K562 (cell line): Measurements from ENCODE around the gene PTP4A2. TPM values are rescaled to one million over a fixed set of nuclear protein-coding genes. Genes with fewer than 3 reads are reported as not detected.
A peak's percentile ranks its signal among the peaks of the same experiment; 100 is the strongest.

Source experiments
- CHD2 ChIP-seq: IDR thresholded peaks from 2 replicates; pipeline ENCODE4 v1.6.1; 2011; ENCODE audit warnings: low read depth, low read length
- DDX20 ChIP-seq: fragments of 450-650 bp; IDR thresholded peaks from 2 replicates; pipeline ENCODE4 v1.6.1; 2016; ENCODE audit warnings: missing genetic modification characterization, low read depth, mild to moderate bottlenecking, missing compliant biosample characterization, moderate library complexity
- EHMT2 ChIP-seq: fragments of 450-650 bp; IDR thresholded peaks from 2 replicates; pipeline ENCODE4 v1.6.1; 2018; ENCODE audit warnings: antibody characterized with exemption
- GTF2A2 ChIP-seq: IDR thresholded peaks from 2 replicates; pipeline ENCODE4 v1.6.1; 2016; ENCODE audit warnings: mild to moderate bottlenecking, missing genetic modification characterization, missing compliant biosample characterization
- HIVEP1 ChIP-seq: fragments of 250-450 bp; sonication (Bioruptor Pico); IDR thresholded peaks from 2 replicates; pipeline ENCODE4 v1.4.0; 2020; ENCODE audit warnings: mild to moderate bottlenecking
- KDM4B ChIP-seq, 2 experiments: fragments of 450-650 bp in 1 of 2; sonication (generic) in 1 of 2; IDR thresholded peaks; 2 replicates each; pipeline ENCODE4 v1.6.1; 2016 to 2017; ENCODE audit warnings: borderline replicate concordance in 2 of 2, antibody characterized with exemption in 1 of 2, low read depth in 1 of 2, mild to moderate bottlenecking in 1 of 2
- MGA ChIP-seq: fragments of 450-650 bp; IDR thresholded peaks from 2 replicates; pipeline ENCODE4 v1.6.1; 2016; ENCODE audit warnings: mild to moderate bottlenecking, moderate library complexity
- MXI1 ChIP-seq: IDR thresholded peaks from 2 replicates; pipeline ENCODE4 v1.6.1; 2011; ENCODE audit warnings: low read depth, mild to moderate bottlenecking, improper control_type of control experiment, low read length
- RBM17 ChIP-seq: fragments of 200-400 bp; formaldehyde crosslinking; IDR thresholded peaks from 2 replicates; pipeline ENCODE4 v1.6.1; 2017; ENCODE audit warnings: low read depth, mild to moderate bottlenecking, low read length, borderline replicate concordance
- SETDB1 ChIP-seq: IDR thresholded peaks from one replicate; pipeline ENCODE4 v1.6.1; 2012; ENCODE audit warnings: low read length, control low read depth, inconsistent platforms
- ZNF146 ChIP-seq: IDR thresholded peaks from one replicate; pipeline ENCODE4 v1.6.1; 2018; ENCODE audit warnings: missing compliant biosample characterization; ENCODE audit not compliant: unreplicated experiment
- ZNF184 ChIP-seq: sonication (generic); formaldehyde crosslinking; IDR thresholded peaks from 2 replicates; pipeline ENCODE4 v1.5.0; 2020; ENCODE audit warnings: missing genetic modification reagents
- ZNF224 ChIP-seq: sonication (generic); formaldehyde crosslinking; IDR thresholded peaks from 2 replicates; pipeline ENCODE4 v1.8.0; 2022; ENCODE audit warnings: mild to moderate bottlenecking, missing genetic modification reagents
- ZNF780A ChIP-seq: fragments of 250-450 bp; sonication (Bioruptor Pico); IDR thresholded peaks from 2 replicates; pipeline ENCODE4 v1.5.0; 2021; ENCODE audit warnings: mild to moderate bottlenecking
- polyA plus RNA-seq, 8 experiments: library from polyadenylated mRNA; depleted of rRNA in 4 of 8; stranded (reverse) in 5 of 8; unstranded in 3 of 8; fragments of >200 nt; fragmentation: Nextera tagmentation in 2 of 8; fragmentation: Illumina TruSeq in 1 of 8; extraction: Ambion mirVana in 2 of 8; extraction: Trizol in 1 of 8; gene quantifications; 2 replicates each; pipeline versions ENCODE4 v1.2.1 to v1.2.3, GENCODE V29; 2011 to 2014; ENCODE audit warnings: inconsistent platforms in 1 of 8, missing spikeins in 1 of 8
- total RNA-seq, 7 experiments: library from RNA; depleted of rRNA in 6 of 7; stranded (reverse); fragments of >200 nt in 6 of 7; fragmentation: Illumina TruSeq in 2 of 7; extraction: Trizol in 2 of 7; gene quantifications; 2 replicates each; pipeline versions ENCODE4 v1.2.1 to v1.2.3, GENCODE V29; 2011 to 2021; ENCODE audit warnings: low replicate concordance in 1 of 7

PTP4A2 gene
- total and polyA plus RNA-seq, 9 of the 15 experiments (the other 6 are each of a cell fraction or from before 2014, with no cell fraction given): 197 to 870 (median 480) TPM

DNA sequence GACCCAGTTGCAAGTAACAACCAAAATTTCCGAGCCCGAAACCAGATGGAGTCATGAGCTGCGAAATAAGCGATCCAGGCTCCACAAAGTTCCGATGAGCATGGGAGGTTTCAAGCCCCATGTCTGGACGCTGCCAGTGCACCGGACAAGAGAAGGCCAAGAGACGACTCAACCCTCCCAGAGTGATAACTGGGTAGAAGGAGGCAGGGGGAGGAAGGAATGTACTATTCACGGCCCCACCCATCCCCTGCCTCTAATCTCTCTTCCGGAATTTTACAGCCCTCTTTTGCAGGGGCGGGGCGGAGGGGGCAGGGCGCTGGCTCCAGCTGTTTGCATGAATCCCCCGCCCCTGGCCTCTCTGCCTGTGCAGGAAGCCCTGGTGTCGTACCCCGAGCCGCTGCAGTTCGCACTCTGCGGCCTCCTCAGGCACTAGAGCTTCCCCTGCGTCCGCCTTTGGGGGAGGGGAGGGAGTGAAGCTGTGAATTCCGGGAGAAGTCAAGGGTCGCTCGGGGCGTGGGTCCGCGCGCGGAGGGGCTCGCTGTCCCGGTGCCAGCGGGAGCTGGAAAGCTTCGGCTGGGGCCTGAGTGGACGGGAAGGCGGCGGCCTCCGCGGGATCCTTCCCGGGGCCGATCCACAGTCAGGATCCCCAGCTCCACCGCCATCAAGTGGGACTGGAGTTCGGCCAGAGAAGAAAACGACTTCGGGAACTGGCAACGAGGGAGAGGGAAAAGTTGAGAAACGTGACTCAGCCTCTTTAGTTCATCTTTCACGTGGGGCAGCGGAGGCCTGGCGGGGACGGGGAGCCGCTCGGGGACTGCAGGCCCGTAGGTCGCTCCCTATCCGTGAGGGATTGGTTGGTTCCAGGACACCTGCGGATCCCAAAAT lies 6.3 kb upstream of the PTP4A2 start (continued):
- TF ChIP-seq EHMT2 (peak; percentile 74; the same call in 1 of the 2 replicates), CHD2 (peak; percentile 69), ZNF224 (CRISPR knock-in tag) (no peak), DDX20 (tag) (no peak), ZNF146 (CRISPR knock-in tag) (no peak), MXI1 (peak; percentile 48; the same call in 1 of the 2 replicates), ZNF184 (CRISPR knock-in tag) (no peak), GTF2A2 (tag) (0 out of 2 replicates have a peak, but pooled peaks have one; percentile 19), KDM4B (IDR thresholded peaks at IDR 0.05; ENCODE audit: borderline replicate concordance in 2 of 2, low read depth in 1 of 2) (peak in 1 of 2 experiments; percentile 84; a peak in 1 of 4 replicates), HIVEP1 (CRISPR knock-in tag) (0 out of 2 replicates have a peak, but pooled peaks have one; percentile 47), MGA (peak; percentile 97), RBM17 (no peak), SETDB1 (no peak), ZNF780A (CRISPR knock-in tag) (no peak)
